Stimulated activated CD4-positive, alpha-beta T cell treated with anti-CD3 and anti-CD28 coated beads, Interleukin-1b, Interleukin-23, amount 100 ng/mL, for 4 hours (primary cell): ENCODE data around the gene KCNIP3.
"Not testable (repeated sequence)": the region's sequence is repeated elsewhere in the genome, so short reads cannot be mapped to it uniquely, and the experiment has no call there.

Experiments used
- DNase-seq, 2 donors: peaks; one replicate each; pipeline ENCODE4 v3.0.0-alpha.2; 2020; ENCODE audit warnings: low read depth in 2 of 2

The KCNIP3 gene

DNA sequence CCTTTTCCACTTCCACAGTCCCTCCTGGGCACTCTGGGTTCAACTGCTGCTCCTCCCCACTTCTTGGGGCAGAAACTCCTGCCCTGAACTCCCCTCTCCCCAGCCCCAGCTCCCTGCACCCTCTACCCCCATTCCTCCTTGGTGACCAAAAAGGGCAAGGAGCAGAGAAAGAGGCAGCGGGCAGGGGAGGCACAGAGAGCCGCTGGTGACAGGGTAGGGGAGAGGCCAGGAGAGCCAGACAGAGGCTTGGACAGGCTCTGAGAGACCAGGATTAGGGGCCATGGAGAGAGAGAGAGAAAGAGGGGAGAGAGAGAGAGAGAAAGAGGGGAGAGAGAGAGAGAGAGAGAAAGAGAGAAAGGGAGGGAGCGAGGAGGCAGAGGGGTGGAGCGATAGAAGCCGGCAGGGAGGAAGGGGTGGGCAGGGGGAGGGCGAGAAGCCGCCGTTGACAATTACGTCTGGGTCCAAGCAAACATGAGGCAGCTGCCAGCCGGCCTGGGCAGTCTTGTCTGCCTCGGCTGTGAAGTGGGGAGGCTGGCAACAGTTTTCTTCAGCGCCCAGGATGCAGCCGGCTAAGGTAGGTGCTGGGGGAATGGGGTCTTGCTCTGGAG lies at the start of gene KCNIP3:
Gene KCNIP3 (plus strand): TSS at position 468 of the 608 bp plus-strand sequence. CDS start 92 bp downstream, at position 560.
- DNase-seq, result no peak

DNA sequence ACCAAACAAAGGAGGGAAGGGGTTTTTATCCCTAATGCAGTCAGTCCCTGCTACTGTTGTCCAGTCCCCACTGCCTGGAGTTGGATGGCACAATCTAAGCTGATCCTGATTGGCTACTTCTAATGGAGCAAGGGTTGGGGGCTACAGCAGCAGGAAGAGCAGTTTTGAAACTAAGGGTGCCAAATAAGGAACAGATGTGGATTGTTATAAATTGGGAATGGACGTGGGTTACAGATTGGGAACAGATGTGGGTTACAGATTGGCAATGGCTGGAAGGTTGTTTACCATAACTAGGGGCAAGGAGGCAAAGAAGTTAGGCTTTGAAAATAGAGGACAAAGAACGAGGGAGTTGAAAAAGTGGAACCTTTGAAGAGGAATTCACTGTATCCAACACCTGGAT lies 38.9 kb upstream of the KCNIP3 start:
- DNase-seq, result no peak

DNA sequence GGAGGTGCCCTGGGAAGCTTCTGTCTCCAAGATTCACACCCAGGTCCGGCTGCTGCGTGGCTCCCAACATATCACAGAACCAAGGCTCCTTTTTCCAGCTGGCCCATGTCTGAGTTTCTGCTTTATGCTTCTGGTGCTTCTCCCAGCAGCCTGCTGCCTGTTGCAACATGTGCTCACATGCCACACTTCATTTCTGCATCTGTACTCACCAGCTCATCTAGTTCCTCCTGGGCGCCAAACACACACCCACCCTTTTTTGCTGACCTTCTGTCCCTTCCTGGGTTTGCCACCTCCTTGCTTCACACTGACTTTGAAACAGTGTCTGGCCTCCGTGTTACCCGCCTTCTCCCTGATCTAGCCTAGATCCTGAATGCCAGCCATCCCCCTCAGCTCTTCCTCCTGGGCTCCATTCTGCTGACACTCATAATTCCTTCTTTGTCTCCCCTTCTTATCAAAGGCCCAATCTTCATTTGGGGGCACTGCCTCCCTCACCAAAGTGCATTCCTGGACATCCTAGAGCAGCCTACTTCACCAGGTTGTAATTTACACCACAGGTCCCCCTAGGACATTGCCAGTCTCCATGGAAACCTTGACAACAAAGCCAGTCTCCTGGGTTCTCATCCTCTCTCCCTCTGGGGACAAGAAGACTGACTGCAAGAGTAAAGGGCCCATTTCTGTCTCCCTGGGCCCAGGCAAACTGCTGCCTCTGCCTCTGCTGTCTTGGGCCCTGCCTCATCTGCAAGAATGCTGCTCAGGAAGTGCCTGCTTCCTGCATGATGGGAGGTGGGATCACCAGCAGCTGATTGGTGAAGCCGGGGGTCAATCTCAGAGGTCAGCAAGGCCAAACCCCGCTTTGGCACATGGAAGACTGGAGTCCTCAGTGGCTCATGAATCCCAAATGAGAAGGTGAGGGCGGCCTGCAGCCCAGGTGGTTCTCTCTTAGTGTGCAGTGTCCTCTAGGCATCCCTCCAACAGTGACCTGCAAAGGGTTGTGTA lies 36.8 kb upstream of the KCNIP3 start:
- DNase-seq, result no peak

DNA sequence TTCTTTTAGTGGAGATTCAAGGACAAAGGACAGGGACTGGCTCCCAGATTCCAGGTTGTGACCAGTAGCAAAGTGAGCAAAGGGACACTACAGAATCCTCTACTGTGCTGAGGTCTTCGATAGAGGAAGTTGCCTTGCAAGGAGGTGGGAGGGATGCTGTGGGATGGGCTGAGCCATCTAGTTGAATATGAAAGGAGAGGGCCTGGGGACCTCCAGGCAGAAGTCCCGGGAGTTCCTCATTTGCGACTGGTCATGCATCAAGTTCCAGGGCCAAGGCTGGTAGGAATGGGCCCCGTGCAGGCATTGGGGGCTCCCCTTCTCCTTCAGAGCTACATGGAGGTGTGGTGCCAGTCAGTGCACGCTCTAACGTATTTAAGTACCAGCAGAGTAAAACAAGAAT lies 35.5 kb upstream of the KCNIP3 start:
- no peak for DNase-seq

DNA sequence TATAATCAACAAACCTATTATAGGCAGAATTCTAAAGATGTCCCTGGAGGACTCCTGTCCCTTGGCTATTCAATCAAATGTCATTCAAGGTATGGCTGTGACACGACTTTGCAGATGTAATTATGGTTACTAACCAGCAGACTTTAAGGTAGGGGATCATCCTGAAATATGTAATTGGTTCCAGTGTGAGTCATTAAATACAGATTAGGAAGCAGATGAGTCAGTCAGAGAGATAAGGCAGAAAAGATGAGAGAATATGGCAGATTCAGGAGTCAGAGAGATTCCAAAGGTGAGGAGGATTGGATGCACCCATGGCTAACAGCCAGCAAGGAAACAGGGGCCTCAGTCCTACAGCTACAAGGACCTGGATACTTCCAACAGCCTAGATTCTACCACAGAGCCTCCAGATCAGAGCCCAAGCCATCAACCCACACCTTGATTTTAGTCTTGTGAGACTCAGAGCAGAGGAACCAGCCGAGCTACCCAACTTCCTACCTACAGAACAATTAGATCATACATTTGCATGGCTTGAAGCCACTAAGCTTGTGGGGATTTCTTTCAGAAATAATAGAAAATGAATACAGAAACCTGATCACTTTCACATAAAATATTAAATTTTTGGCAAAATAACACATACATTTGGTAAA lies 34.1 kb upstream of the KCNIP3 start:
- no peak for DNase-seq

DNA sequence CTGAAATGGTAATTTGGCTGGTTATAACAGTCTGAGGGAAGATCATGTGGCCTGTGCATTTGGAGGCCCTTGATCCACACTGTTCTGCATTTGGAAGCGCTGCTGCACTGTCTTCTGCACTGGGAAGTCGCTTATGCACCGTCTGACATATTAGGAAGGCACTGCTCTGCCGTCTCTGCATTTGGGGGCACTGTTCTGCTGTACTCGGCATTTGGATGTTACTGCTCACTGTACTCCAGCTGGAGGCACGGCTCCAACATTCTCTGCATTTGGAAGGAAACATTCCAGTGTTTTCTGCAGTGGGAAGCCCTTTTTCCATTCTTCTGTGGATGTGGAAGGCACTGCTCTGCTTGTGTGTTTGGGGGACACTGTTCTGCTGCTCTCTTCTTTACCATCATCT lies 32.5 kb upstream of the KCNIP3 start:
- no peak for DNase-seq

DNA sequence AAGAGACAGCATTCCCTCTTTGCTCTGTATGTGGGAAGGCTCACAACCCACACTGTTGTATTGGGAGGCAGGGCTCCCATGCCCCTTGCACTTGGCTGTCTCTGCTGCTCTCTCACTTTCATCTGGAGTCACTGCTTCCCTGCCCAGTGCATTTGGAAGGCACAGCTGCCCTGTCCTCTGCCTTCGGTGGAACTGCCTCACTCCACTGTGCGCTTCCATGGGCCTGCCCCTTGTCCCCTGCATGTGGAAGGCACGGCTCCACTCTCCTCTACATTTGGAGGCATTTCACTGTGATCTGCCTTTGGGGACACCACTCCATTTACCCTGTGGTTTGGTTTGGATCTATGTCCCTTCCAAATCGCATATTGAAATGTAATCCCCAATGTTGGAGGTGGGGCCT lies 32.0 kb upstream of the KCNIP3 start:
- no peak for DNase-seq

DNA sequence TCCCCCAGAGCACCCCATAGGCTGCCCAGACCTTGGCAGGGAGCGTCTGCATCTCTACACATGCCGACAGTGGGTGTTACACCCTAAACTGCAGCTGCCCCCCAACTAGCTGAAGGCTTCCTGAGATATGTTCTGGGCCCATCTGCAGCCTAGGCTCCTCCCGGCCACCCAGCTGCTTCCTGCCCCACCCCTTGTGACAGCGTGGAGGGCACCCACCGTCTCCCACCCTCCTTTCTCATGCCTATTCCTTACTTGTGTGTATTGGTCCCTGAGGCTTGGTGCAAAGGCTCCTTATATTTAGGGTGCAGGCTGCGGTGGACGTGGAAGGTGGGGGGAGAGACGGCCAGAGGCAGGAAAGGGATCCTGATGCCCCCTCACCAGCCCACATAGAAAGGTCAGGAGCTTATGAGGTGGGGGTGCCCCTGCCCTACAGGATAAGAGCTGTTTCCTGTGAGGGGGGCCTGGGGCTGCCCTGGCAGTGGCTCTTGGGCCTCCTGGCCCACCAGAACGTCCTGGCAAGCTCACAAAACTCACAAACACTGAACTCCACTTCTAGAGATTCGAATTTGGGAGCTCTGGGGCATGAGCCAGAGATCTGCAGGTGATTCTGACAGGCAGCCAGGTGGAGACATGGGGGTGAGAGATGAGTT lies 30.2 kb upstream of the KCNIP3 start:
- DNase-seq, result no peak

DNA sequence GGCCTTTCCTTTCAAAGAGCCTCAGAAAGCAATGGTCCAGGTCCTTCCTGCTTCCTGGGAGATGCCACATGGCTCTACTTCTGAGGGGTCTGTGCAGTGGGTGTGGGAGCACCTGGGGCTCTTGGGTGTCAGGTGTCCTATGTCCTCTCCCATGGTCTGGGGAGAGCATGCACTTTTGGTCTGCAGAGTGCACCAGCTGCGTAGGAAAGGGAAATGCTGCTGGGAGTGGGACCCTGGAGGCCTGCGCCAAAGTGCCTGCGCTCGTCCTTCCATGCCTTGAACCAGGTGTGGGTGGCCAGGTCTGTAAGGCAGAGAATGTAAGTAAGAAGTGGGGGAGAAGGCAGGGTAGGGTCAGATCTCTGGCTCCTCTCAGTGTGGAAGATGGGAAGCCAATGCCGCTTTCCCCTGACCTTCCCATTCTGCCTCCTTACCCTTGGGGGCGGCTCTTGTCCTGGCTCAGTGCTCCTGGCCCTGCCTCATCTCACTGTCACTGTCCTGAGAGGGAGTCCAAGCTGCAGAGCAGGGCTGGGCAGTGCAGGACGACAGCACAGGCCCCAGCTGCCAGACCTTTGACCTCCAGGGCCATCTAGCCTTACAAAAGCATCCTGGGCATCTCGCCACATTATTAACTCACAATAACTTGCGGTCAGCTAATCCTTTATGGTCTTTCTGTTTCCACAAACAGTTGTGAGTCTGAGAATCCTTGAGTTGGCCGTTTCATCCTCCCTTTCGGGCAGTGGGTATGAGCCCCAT lies 29.5 kb upstream of the KCNIP3 start:
- no peak for DNase-seq

DNA sequence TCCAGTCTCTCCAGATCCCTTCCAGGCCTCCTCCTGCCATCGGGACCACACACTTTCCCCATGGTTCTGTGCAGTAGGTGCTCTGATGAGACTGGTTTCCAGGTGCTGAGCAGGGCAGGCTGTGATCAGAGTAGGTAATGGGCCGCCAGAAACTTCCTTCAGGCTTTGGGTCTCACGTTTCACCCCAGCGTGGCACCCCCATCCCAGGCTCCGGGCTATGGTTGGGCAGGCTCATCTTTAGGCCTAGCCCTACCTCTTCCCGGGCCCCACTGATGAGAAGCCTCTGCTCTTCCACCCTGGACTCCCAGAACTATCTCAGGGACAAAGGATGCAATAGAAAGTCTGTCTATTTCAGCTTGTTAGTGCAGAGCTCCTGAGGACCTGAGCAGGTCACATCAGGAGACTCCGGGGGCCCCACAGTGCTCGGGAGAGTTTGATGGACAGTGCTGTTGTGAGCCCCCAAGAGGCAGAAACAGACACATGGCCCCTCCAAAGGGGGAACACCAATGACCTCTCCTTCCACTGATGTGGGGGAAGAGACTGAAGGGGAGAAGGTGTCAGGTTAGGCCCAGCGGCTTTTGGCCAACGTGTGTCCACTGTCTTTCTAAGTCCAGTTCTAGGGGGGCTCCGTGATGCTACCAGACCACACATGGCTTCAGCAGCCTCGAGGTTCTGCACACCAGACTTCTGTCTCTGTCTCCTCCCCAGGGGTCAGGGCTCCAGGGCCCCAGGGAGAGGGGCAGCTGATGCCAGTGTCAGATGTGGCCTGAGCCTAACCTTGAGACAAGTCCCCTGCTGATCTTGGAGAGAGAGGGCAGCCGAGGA lies 28.7 kb upstream of the KCNIP3 start:
- DNase-seq, result no peak

DNA sequence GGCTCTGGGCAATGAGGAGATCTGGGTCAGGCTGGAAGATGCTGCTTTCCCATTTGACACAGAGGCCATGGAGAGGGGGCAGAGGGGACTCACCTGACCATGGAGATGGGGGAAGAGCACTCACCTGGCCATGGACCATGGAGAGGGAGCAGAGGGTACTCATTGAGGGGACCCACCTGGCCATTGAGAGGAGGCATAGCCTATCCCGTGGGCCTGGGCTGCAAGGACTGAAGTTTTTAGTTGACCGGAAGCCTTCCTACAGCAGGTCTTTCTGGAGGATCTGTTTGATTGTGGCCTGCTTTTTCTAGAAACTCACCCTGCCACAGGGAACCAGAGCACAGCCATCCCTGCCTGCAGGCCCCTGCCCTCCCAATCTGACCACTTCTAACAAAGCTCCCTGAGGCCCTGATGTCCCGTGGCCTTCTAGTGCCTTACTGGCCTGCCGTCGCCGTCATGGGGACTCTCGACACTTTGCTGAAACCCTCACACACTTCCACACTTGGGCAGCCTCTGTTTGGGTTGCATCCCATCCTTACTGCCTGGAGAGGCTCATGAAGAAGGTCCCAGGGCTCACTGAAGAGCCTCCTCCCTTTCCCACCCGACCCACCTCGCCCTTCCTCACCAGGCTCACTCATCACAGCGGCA lies 28.0 kb upstream of the KCNIP3 start:
- DNase-seq, result no peak

DNA sequence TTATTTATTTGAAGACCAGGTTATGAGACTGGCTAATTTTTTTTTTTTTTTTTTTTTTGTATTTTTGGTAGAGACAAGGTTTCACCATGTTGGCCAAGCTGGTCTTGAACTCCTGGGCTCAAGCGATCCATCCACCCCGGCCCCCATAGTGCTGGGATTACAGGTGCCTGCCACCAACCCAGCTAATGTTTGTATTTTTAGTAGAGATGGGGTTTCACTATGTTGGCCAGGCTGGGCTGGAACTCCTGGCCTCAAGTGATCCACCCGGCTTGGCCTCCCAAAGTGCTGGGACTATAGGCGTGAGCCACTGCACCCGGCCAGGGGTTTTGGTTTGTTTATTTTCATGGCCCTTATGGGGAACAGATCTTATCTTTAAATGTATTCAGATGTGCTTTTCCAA lies 27.4 kb upstream of the KCNIP3 start:
- DNase-seq, result not testable (repeated sequence)

DNA sequence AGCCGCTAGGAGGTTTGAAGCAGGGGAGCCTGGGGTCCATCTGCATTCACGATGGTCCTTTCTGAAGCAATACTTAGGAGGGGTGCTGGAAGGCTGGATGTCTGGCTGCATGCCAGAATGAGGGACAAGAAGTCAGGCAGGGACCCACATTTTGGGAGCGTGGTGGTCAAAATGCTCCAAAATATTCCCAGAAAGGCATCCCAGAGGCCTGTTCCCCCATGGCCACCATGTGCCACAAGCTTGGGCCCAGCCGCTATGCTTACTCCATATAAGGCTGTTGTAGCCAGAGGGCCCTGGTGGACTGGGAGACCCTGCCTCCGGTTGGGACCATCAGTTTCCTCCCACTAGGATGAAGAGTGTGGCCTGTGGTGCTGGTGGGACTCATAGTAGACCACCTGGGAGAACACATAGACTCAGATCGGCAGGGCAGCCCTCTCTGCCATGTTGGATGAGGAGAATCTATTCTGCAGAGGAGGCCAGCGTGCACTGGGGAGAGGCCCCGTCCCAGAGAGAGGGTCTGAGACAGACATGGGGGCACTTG lies 26.5 kb upstream of the KCNIP3 start:
- DNase-seq, result no peak

DNA sequence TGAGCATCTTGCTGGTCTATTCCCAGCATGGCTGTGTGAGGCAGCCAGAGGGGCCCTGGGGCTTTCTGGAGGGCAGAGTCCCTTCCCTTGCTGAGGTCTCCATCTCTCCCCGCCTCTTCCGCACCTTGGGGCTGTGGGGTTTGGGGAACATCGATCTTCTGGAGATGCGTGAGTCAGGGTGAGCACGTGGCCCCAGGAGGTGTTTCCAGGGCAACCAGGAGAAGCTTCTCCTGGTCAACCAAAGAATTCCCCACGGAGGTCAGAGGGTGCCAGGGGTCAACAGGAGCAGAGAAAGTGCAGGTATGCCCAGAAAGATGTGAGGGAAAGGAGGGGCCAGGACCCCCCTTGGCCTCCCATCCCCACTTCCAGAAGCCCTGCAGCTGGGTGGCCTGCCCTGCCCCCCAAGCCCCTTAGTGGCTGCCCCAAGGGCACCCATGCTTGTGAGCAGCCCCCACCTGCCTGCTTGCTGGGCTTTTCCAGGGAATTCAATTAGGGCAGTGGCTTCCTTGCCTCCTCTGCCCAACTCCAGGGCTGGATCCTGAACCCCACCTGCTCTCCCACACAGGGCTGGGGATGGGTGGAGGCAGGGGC lies 25.7 kb upstream of the KCNIP3 start:
- DNase-seq, result no peak

DNA sequence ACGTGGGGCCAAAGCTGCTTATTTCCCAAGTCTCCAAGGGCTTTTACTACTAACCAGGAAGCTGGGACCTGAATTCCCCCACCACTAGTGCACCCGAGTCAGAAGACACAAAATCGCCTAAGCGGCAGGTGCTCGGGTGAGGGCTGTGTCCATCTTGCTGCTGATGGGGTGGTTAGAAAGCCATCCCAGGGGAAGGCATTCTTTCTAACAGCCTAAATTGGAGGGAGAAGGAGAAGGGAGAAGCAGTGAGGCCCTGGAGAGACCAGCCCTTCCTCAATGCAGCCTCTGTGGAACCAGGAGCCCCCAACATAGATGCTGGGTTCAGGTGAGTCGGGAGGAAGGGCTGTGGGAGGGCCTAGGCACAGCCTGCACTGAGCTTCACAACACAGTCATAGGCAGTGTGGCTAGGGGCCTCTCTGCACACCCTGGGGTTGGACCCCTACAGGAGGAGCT lies 24.8 kb upstream of the KCNIP3 start:
- DNase-seq, result no peak

DNA sequence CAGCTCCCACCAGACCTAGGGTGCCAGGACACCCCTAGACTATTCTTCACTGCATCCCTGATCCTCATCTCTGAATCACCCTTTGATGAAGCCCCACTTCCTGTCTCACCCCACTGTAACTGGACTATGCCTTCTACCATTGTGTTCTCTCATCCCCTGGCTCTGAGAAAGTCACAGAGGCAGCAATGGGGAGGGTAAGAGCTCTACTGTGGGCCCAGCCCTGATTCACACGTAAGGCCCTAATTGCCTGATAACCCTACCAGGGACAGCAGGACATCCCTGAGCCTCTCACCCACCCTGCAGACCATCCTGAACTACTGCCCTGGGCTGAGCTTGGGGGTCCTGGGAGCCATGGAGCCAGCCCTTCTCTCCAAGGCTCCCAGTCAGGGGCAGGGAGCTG lies 24.4 kb upstream of the KCNIP3 start:
- no peak for DNase-seq

DNA sequence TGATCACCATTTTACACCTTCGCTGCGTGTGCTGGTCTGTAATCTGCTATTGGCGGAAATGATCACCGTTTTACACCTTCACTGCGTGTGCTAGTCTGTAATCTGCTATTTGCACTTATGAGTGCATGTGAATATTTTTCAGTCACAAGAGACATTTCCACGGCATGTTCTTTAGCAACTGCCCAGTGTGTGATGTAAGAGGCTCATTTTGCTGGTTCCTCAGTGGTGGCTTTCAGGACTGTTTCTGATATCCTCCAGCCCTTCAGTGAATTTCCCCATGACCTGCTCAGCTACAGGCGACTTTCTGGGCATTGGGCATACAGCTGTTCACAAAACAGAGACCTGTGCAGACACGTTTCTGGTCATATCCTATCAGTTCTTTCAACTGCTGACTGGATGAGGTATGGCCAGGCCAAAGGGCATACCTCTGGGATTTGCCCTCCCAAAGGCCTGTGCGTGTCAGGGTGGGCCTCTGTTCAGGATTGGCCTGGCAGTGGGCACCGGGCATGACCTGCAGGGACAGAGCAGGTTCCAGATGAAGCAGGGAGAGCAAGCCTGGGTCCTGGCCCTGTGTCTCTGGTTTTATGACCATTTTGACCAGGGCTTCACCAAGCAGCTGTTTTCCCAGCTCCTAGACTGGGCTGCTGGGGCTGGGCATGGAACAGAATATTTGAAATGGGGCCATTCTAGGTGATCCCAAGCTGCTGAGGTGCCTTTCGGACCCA lies 23.4 kb upstream of the KCNIP3 start:
- DNase-seq, result no peak

DNA sequence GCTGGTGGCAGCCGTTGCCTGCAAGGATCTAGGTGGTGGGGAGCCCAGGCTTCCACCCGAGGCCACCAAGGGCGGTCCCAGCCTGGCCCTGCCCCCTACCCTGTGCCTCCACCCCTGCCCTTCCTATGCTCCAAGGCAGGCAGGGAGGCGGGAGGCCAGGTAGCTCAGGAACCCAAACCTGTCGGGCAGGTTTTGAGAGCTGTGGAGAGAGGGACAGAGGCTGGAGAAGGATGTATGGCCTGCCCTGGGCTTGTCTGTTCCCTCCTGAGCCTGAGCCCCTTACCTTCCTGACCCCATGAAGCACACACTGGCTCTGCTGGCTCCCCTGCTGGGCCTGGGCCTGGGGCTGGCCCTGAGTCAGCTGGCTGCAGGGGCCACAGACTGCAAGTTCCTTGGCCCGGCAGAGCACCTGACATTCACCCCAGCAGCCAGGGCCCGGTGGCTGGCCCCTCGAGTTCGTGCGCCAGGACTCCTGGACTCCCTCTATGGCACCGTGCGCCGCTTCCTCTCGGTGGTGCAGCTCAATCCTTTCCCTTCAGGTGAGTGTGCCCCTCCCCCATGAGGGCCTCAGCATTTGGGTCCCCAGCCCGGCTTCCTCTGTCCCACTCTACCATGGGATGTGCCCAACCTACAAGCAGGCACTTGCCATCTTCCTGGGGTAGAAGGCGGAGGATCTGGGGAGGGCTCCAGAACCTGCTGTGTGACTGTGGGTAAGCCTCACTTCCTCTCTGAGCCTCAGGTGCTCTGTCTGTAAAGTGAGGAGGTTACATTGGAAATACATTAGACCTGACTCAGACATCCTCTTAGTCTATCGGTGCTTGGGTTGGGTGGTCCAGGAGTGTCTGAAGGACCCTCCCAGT lies 22.6 kb upstream of the KCNIP3 start, which contains the start of gene PROM2:
Gene PROM2 (plus strand): TSS at position 159 of the 860 bp plus-strand sequence. CDS start 137 bp downstream, at position 296.
- DNase-seq, result no peak
